Panc1 (cell line): ENCODE results near the gene KRT23.

Experiments used
- CTCF ChIP-seq: fragments of 450-650 bp; IDR thresholded peaks from 2 replicates; pipeline ENCODE4 v1.5.1; 2017; ENCODE audit warnings: mild to moderate bottlenecking
- TCF7L2 ChIP-seq: IDR thresholded peaks from 2 replicates; pipeline ENCODE4 v1.6.1; 2011; ENCODE audit warnings: mild to moderate bottlenecking, low read depth, low read length, inconsistent platforms
- TF ChIP-seq, protein P1 (sequence below), 2 experiments: IDR thresholded peaks; 2 replicates each; pipeline ENCODE4 v1.6.1; 2011 to 2012; ENCODE audit warnings: low read depth in 2 of 2, control low read depth in 1 of 2, low read length in 1 of 2, mild to moderate bottlenecking in 1 of 2, moderate library complexity in 1 of 2; ENCODE audit not compliant: insufficient read depth in 1 of 2

DNA sequence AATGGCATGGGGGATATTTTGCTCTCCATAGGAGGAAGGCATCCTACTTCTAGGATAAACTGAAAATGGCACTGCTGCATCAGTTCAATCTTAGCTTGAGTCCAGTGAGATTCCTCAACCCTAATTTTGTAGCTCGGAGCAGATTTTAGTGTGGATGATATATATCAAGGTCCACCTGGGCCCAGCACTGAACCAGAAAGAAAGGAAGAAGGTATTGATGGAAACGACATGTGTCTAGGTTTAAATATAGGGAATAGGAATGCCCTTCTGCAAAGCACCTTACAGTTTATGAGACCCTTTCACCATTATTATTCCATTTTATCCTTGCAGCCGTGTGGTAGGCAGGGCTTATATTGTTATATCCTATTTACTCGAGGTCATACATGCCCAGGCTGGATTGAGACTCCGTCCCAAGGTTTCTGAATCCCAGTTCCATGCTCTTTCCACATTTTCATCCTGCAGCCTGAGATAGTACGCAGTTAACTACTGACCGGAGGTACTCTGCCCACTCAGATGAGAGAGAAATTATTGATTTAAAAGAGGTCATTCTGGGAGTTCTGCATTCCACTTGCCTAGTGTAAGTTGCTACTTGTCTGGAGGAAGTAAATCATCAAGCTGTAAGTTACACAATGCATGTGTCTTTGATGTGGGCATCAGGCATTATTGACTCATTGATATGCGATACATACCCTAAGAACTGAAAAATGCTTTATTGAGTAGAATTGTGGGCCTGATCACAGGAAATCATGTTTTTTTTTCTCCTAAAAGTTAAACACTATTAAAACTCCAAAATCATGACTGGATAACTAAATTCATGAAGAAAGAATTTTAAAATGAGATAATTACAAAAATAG, 19.2 kb upstream of the KRT23 start:
- TF ChIP-seq, protein P1, sequence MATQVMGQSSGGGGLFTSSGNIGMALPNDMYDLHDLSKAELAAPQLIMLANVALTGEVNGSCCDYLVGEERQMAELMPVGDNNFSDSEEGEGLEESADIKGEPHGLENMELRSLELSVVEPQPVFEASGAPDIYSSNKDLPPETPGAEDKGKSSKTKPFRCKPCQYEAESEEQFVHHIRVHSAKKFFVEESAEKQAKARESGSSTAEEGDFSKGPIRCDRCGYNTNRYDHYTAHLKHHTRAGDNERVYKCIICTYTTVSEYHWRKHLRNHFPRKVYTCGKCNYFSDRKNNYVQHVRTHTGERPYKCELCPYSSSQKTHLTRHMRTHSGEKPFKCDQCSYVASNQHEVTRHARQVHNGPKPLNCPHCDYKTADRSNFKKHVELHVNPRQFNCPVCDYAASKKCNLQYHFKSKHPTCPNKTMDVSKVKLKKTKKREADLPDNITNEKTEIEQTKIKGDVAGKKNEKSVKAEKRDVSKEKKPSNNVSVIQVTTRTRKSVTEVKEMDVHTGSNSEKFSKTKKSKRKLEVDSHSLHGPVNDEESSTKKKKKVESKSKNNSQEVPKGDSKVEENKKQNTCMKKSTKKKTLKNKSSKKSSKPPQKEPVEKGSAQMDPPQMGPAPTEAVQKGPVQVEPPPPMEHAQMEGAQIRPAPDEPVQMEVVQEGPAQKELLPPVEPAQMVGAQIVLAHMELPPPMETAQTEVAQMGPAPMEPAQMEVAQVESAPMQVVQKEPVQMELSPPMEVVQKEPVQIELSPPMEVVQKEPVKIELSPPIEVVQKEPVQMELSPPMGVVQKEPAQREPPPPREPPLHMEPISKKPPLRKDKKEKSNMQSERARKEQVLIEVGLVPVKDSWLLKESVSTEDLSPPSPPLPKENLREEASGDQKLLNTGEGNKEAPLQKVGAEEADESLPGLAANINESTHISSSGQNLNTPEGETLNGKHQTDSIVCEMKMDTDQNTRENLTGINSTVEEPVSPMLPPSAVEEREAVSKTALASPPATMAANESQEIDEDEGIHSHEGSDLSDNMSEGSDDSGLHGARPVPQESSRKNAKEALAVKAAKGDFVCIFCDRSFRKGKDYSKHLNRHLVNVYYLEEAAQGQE (IDR thresholded peaks at IDR 0.05; ENCODE audit: insufficient read depth in 1 of 2, low read depth in 2 of 2, low read length in 1 of 2), result no peak
- no peak for TF ChIP-seq CTCF
- no peak for TF ChIP-seq TCF7L2
